HepG2 (cell line): ENCODE results near the gene DUSP8.

Experiments
- NR3C1 ChIP-seq: sonication (generic); formaldehyde crosslinking; IDR thresholded peaks from 2 replicates; pipeline ENCODE4 v1.4.0; 2020; ENCODE audit warnings: missing genetic modification reagents
- POLR2A ChIP-seq, 2 experiments: IDR thresholded peaks; 2 replicates each; pipeline ENCODE4 v1.6.1; 2011; ENCODE audit warnings: low read depth in 2 of 2, low read length in 2 of 2, mild to moderate bottlenecking in 1 of 2, moderate library complexity in 1 of 2; ENCODE audit not compliant: insufficient read depth in 1 of 2
- TMF1 ChIP-seq: sonication (generic); formaldehyde crosslinking; IDR thresholded peaks from 2 replicates; pipeline ENCODE4 v1.8.1; 2022; ENCODE audit warnings: low read depth, missing genetic modification reagents

DNA sequence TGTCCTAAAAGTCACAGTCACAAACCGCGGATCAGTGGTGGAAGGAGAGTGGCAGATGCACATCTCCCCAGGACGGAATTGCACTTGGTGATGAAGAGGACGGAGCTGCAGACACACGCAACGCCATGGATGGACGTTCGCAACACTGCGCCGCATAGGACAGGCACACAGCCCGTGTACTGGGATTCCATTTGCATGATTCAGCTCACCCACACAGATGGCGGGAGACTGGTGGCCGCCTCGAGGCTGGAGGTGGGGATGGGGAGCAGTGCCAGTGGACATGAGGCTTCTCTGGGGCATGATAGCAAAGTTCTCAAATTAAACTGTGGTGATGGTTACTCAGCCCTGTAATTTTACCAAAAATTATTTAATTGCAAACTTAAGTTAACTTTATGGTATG lies 37.4 kb downstream of the DUSP8 start:
- TF ChIP-seq POLR2A (IDR thresholded peaks at IDR 0.05; ENCODE audit: insufficient read depth in 1 of 2, low read depth in 2 of 2, low read length in 2 of 2) (no peak), NR3C1 (CRISPR knock-in tag) (no peak), TMF1 (CRISPR knock-in tag) (no peak)
